ENCODE measurements around the gene PSMG4.

PSMG4 gene, protein sequence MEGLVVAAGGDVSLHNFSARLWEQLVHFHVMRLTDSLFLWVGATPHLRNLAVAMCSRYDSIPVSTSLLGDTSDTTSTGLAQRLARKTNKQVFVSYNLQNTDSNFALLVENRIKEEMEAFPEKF

DNA sequence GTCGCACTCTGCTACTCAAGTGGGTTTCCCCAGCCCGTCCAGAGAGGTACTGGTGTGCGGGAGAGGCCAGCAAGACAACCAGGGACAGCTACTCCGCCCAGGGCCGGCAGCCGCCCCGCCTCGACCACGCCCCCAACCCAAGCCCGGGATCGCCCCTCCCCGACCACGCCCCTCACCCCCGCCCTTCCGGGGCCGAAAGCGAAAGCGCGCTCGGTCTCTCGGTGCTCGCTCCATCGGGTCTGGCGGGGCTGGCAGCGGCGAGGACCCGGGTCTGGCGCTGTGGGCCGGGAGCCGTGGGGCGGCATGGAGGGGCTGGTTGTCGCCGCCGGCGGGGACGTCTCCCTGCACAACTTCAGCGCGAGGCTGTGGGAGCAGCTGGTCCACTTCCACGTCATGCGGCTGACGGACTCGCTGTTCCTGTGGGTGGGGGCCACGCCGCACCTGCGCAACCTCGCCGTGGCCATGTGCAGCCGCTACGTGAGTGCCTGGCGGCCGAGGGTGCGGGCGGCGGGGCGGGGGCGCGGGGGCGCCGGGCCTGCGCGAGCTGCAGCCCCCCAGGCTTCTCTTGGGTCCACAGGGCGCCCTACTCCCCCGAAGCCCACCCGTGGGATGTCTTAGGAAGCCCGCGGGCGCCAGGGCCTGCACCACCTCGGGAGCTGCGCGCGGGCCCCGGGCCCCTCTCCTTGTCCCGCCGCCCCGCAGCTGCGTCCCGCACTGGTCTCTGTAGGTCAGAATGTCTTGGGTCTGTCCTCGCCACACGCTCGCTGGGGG, at the start of gene PSMG4:
TSS of gene PSMG4 (plus strand) at position 228 of the 771 bp plus-strand sequence. CDS start at position 304, 76 bp downstream.
- Mint-ChIP-seq H3K9me3 (peaks cover 5% of the 10 kb centered on the region), H3K36me3 (ENCODE audit: low read depth) (peaks cover 11% of the 10 kb centered on the region), H3K27ac (peak within 1 kb of the TSS; percentile 93), H3K4me3 (peak within 1 kb of the TSS; percentile 98), H3K4me1 (ENCODE audit: low read depth) (peaks cover 29% of the 10 kb centered on the region), H3K27me3 (ENCODE audit: low read depth) (peaks cover 21% of the 10 kb centered on the region)
- DNase-seq (ENCODE audit: low spot score) = peak; percentile 92

GRCh38 chr6:3209114-3210023, 49.4 kb upstream of the PSMG4 start:
- H3K27me3 Mint-ChIP-seq (ENCODE audit: low read depth) = peaks cover 14% of the 10 kb centered on the region
- no peak overlapping the region for H3K4me3 Mint-ChIP-seq
- H3K27ac Mint-ChIP-seq = no peak overlapping the region
- peak; percentile 80 for DNase-seq (ENCODE audit: low spot score)
- peaks cover 11% of the 10 kb centered on the region for H3K4me1 Mint-ChIP-seq (ENCODE audit: low read depth)
- no peaks in the 10 kb centered on the region for H3K36me3 Mint-ChIP-seq (ENCODE audit: low read depth)
- no peaks in the 10 kb centered on the region for H3K9me3 Mint-ChIP-seq

- no peak overlapping the region for H3K4me3 Mint-ChIP-seq
- peaks cover 17% of the 10 kb centered on the region for H3K27me3 Mint-ChIP-seq (ENCODE audit: low read depth)
- no peaks in the 10 kb centered on the region for H3K9me3 Mint-ChIP-seq
- H3K36me3 Mint-ChIP-seq (ENCODE audit: low read depth) = no peaks in the 10 kb centered on the region
- peaks cover 11% of the 10 kb centered on the region for H3K4me1 Mint-ChIP-seq (ENCODE audit: low read depth)
- no peak for DNase-seq (ENCODE audit: low spot score)
- H3K27ac Mint-ChIP-seq = no peak overlapping the region
Measured at GRCh38 chr6:3210024-3210610, 48.6 kb upstream of the PSMG4 start.

DNA sequence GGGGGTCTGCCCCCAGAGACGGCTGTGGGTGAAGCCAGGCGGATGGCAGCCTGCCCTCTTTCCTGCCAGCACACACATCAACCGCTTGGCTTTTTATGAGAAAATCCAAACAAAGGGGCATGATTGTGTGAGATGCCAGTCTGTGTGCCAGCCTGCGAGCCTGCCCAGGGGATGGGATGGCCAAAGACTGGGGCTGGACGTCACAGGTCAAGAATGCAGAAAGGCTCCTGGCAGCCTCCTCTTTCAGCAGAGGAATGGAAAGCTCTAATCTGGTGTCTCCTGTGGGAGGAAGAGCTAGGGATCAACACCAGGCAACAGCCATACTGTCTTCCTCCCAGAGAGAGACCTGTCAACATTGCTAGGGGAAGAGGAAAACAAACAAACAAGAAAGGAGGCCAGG, 47.1 kb upstream of the PSMG4 start:
- H3K4me3 Mint-ChIP-seq = no peak overlapping the region
- H3K27ac Mint-ChIP-seq = no peak overlapping the region
- H3K27me3 Mint-ChIP-seq (ENCODE audit: low read depth) = peaks cover 22% of the 10 kb centered on the region

GRCh38 chr6:3212261-3212660, 46.5 kb upstream of the PSMG4 start:
- Mint-ChIP-seq H3K4me3 (no peak overlapping the region), H3K9me3 (no peaks in the 10 kb centered on the region), H3K4me1 (ENCODE audit: low read depth) (peaks cover 11% of the 10 kb centered on the region), H3K27me3 (ENCODE audit: low read depth) (peaks cover 22% of the 10 kb centered on the region), H3K27ac (no peak overlapping the region), H3K36me3 (ENCODE audit: low read depth) (no peaks in the 10 kb centered on the region)
- DNase-seq (ENCODE audit: low spot score) = no peak

More for the DNA sequence above, 47.1 kb upstream of the PSMG4 start:
- no peak for DNase-seq (ENCODE audit: low spot score)
- peaks cover 11% of the 10 kb centered on the region for H3K4me1 Mint-ChIP-seq (ENCODE audit: low read depth)
- H3K9me3 Mint-ChIP-seq = no peaks in the 10 kb centered on the region
- H3K36me3 Mint-ChIP-seq (ENCODE audit: low read depth) = no peaks in the 10 kb centered on the region

DNA sequence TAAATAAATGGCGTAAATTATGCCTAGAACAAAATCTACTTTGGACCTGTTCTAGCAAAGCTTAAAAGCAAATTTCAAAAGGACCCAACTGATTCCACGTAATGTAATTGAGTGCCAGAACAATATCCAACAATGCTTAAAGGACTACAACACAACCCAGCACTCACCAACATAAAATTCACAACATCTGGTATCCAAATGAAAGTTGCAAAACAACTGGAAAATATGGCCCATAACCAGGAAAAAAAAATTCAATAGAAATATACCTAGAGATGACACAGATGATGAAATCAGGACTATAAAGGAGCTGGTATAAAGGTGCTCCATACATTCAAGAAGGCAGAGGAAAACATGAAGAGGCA, 45.4 kb upstream of the PSMG4 start:
- no peak overlapping the region for H3K27ac Mint-ChIP-seq
- peaks cover 29% of the 10 kb centered on the region for H3K27me3 Mint-ChIP-seq (ENCODE audit: low read depth)
- H3K4me1 Mint-ChIP-seq (ENCODE audit: low read depth) = peaks cover 11% of the 10 kb centered on the region
- H3K9me3 Mint-ChIP-seq = no peaks in the 10 kb centered on the region
- H3K4me3 Mint-ChIP-seq = no peak overlapping the region
- no peaks in the 10 kb centered on the region for H3K36me3 Mint-ChIP-seq (ENCODE audit: low read depth)
- no peak for DNase-seq (ENCODE audit: low spot score)

DNA sequence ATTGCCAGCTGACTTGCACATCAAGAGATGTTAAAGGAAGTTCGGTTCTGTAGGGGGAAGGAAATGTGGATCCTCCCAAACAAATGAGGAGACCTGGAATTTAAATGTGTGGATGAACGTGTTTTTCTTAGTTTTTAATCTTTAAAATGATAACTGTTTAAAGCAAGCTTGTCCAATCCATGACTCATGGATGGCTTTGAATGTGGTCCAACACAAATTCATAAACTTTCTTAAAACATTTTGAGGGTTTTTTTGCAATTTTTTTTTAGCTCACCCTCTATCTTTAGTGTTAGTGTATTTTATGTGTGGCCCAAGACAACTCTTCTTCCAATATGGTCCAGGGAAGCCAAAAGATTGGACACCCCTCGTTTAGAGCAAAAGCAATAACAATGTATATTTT, 43.8 kb upstream of the PSMG4 start:
- Mint-ChIP-seq H3K27me3 (ENCODE audit: low read depth) (peaks cover 36% of the 10 kb centered on the region), H3K9me3 (no peaks in the 10 kb centered on the region), H3K27ac (no peak overlapping the region), H3K36me3 (ENCODE audit: low read depth) (no peaks in the 10 kb centered on the region), H3K4me3 (no peak overlapping the region), H3K4me1 (ENCODE audit: low read depth) (no peaks in the 10 kb centered on the region)
- no peak for DNase-seq (ENCODE audit: low spot score)

- H3K36me3 Mint-ChIP-seq (ENCODE audit: low read depth) = no peaks in the 10 kb centered on the region
- no peak overlapping the region for H3K4me3 Mint-ChIP-seq
- DNase-seq (ENCODE audit: low spot score) = no peak
- no peak overlapping the region for H3K27ac Mint-ChIP-seq
- peaks cover 35% of the 10 kb centered on the region for H3K27me3 Mint-ChIP-seq (ENCODE audit: low read depth)
- peaks cover 6% of the 10 kb centered on the region for H3K9me3 Mint-ChIP-seq
- no peaks in the 10 kb centered on the region for H3K4me1 Mint-ChIP-seq (ENCODE audit: low read depth)
Measured at GRCh38 chr6:3217286-3217685, 41.5 kb upstream of the PSMG4 start.

GRCh38 chr6:3218266-3218665, 40.5 kb upstream of the PSMG4 start:
- Mint-ChIP-seq H3K9me3 (peaks cover 7% of the 10 kb centered on the region), H3K27ac (no peak overlapping the region), H3K4me1 (ENCODE audit: low read depth) (no peaks in the 10 kb centered on the region), H3K27me3 (ENCODE audit: low read depth) (peaks cover 32% of the 10 kb centered on the region), H3K4me3 (no peak overlapping the region), H3K36me3 (ENCODE audit: low read depth) (no peaks in the 10 kb centered on the region)
- no peak for DNase-seq (ENCODE audit: low spot score)

DNA sequence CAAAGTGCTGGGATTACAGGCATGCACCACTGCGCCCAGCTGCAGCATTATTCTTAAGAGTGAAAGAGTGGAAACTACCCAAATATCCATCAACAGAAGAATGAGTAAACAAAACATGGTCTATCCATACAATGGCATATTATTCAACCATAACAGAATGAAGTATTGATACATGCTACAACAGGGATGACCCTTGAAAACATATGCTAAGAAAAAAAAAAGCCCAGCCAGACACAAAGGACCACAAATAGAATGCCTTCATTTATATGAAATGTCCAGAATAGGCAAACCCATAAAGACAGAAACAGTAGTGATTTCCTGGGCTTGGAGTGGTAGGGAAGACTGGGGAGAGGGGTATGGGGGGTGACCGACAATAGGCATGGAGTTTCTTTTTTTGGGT, 38.4 kb upstream of the PSMG4 start:
- Mint-ChIP-seq H3K27ac (no peak overlapping the region), H3K4me1 (ENCODE audit: low read depth) (no peaks in the 10 kb centered on the region), H3K36me3 (ENCODE audit: low read depth) (no peaks in the 10 kb centered on the region), H3K4me3 (no peak overlapping the region), H3K27me3 (ENCODE audit: low read depth) (peaks cover 39% of the 10 kb centered on the region), H3K9me3 (peaks cover 7% of the 10 kb centered on the region)
- no peak for DNase-seq (ENCODE audit: low spot score)

DNA sequence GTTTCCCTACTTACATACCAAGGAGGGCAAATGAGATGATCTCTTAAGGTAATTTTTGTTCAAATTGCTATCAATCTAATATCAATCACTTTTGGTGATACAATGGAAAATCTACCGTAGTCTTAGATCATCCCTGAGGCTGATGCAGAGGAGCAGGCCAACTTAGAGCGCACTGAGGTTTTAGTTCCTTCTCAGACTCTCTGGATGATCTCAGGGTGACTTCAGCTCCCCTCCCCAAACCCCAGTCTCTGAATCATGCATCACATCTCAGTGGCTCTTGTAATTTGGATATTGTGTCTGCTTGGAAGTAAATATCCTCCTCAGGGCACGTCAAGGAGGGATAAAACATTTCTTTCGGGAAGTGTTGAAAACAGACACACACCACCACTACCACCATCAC, 37.2 kb upstream of the PSMG4 start:
- Mint-ChIP-seq H3K4me1 (ENCODE audit: low read depth) (peaks cover 6% of the 10 kb centered on the region), H3K36me3 (ENCODE audit: low read depth) (no peaks in the 10 kb centered on the region), H3K27ac (no peak overlapping the region), H3K27me3 (ENCODE audit: low read depth) (peaks cover 45% of the 10 kb centered on the region), H3K9me3 (peaks cover 7% of the 10 kb centered on the region), H3K4me3 (no peak overlapping the region)
- no peak for DNase-seq (ENCODE audit: low spot score)

- H3K4me1 Mint-ChIP-seq (ENCODE audit: low read depth) = peaks cover 9% of the 10 kb centered on the region
- H3K36me3 Mint-ChIP-seq (ENCODE audit: low read depth) = no peaks in the 10 kb centered on the region
- H3K9me3 Mint-ChIP-seq = peaks cover 7% of the 10 kb centered on the region
- H3K27me3 Mint-ChIP-seq (ENCODE audit: low read depth) = peaks cover 49% of the 10 kb centered on the region
- no peak for DNase-seq (ENCODE audit: low spot score)
- no peak overlapping the region for H3K27ac Mint-ChIP-seq
- H3K4me3 Mint-ChIP-seq = no peak overlapping the region
Measured at GRCh38 chr6:3222506-3223038, 36.2 kb upstream of the PSMG4 start.

DNA sequence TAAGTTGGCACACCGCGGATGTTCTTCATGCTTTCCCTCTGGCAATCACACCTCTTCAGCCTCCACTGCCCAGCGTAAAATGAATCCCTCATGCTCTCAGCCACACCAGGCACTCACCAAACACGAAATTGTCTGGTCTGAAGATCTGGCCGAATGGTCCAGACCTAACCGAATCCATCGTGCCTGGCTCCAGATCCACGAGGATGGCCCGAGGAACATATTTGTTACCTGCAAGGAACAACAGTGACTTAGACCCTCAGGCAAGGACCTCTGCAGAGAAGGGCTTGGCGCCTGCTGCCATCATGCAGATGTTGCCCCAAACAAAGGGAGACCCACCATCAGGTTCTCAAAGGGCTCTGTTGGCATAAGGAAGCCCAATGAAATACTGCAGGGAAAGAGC, 32.7 kb upstream of the PSMG4 start:
- Mint-ChIP-seq H3K27me3 (ENCODE audit: low read depth) (peaks cover 69% of the 10 kb centered on the region), H3K27ac (no peak overlapping the region), H3K9me3 (peaks cover 7% of the 10 kb centered on the region), H3K4me3 (no peak overlapping the region), H3K36me3 (ENCODE audit: low read depth) (no peaks in the 10 kb centered on the region), H3K4me1 (ENCODE audit: low read depth) (peaks cover 30% of the 10 kb centered on the region)
- DNase-seq (ENCODE audit: low spot score) = no peak
